Gastroesophageal sphincter (tissue), 3 donors: ENCODE data around the gene PAX4.

Source experiments
- CTCF ChIP-seq, 4 experiments: fragments of 200-600 bp in 2 of 4; fragments of 450-650 bp in 2 of 4; sonication (generic) in 1 of 4; IDR thresholded peaks; one replicate each; pipeline ENCODE4 v1.5.1; 2017 to 2019; ENCODE audit warnings: antibody characterized with exemption in 4 of 4, mild to moderate bottlenecking in 2 of 4, moderate library complexity in 2 of 4
- EP300 ChIP-seq: sonication (generic); formaldehyde crosslinking; IDR thresholded peaks from one replicate; pipeline ENCODE4 v1.6.1; 2017; ENCODE audit warnings: antibody characterized with exemption, mild to moderate bottlenecking
- POLR2A ChIP-seq, 2 donors: fragments of 450-650 bp; IDR thresholded peaks; one replicate each; pipeline ENCODE4 v1.6.1; 2017; ENCODE audit warnings: antibody characterized with exemption in 2 of 2, mild to moderate bottlenecking in 2 of 2, moderate library complexity in 1 of 2
- POLR2AphosphoS5 ChIP-seq: sonication (generic); formaldehyde crosslinking; IDR thresholded peaks from one replicate; pipeline ENCODE4 v1.6.1; 2017; ENCODE audit warnings: antibody characterized with exemption

- TF ChIP-seq POLR2AphosphoS5 (no peak), CTCF (IDR thresholded peaks at IDR 0.05) (no peak), POLR2A (IDR thresholded peaks at IDR 0.05) (no peak), EP300 (no peak)
Observed at GRCh38 chr7:127644484-127644883, 26.5 kb upstream of the PAX4 start.
